ENCODE data around the gene ARL15. TPM values are rescaled to one million over a fixed set of nuclear protein-coding genes. Genes with fewer than 3 reads are reported as not detected.

Gene ARL15
- total and polyA plus RNA-seq, 2 of the 8 experiments (the other 6 are each of a cell fraction or from before 2014, with no cell fraction given) = 9.9 to 21.2 TPM

GRCh38 chr5:54018438-54018837 is 291.9 kb downstream of the ARL15 start (continued):
- TF ChIP-seq USF2 (IDR thresholded peaks at IDR 0.05; ENCODE audit: low read length) (no peak), HDAC6 (IDR thresholded peaks at IDR 0.05; ENCODE audit: low read depth, low read length) (no peak), EZH2 (IDR thresholded peaks at IDR 0.05; ENCODE audit: low read depth, low read length, severe bottlenecking) (no peak), NRF1 (IDR thresholded peaks at IDR 0.05; ENCODE audit: low read depth, low read length) (no peak), ATF2 (IDR thresholded peaks at IDR 0.05; ENCODE audit: low read length) (peak; percentile 86; the same call in 1 of the 2 replicates), TBP (IDR thresholded peaks at IDR 0.05; ENCODE audit: low read depth, low read length) (peak; percentile 34; the same call in 1 of the 2 replicates), FOSL1 (IDR thresholded peaks at IDR 0.05; ENCODE audit: insufficient read depth, low read depth, low read length) (no peak), CHD1 (IDR thresholded peaks at IDR 0.05; ENCODE audit: low read depth, low read length) (no peak), GTF2F1 (IDR thresholded peaks at IDR 0.05; ENCODE audit: borderline replicate concordance, low read depth, low read length) (no peak), SP1 (IDR thresholded peaks at IDR 0.05; ENCODE audit: low read depth, low read length) (peak; percentile 90), NANOG (IDR thresholded peaks at IDR 0.05; ENCODE audit: insufficient read depth, low read depth, low read length, poor library complexity, severe bottlenecking) (peak; percentile 93), BACH1 (IDR thresholded peaks at IDR 0.05; ENCODE audit: low read length) (no peak), SIRT6 (IDR thresholded peaks at IDR 0.05; ENCODE audit: low read length) (no peak), HDAC2 (IDR thresholded peaks at IDR 0.05; ENCODE audit: borderline replicate concordance in 1 of 2, low read depth in 2 of 2, low read length in 2 of 2) (peak; percentile 76 to 98; a peak in 3 of 4 replicates), RFX5 (IDR thresholded peaks at IDR 0.05; ENCODE audit: borderline replicate concordance, low read depth, low read length) (no peak), ZNF274 (IDR thresholded peaks at IDR 0.05; ENCODE audit: borderline replicate concordance, extremely low read depth, low read length) (no peak), SIN3A (conservative IDR thresholded peaks at IDR 0.05 in 1 of 2, IDR thresholded peaks at IDR 0.05 in 1 of 2; ENCODE audit: low read depth in 1 of 2, low read length in 2 of 2) (no peak), ASH2L (IDR thresholded peaks at IDR 0.05; ENCODE audit: low read length) (peak; percentile 82), POU5F1 (IDR thresholded peaks at IDR 0.05; ENCODE audit: low read depth, low read length) (peak; percentile 99)

Measured in H1 (cell line).